ENCODE data around the gene JKAMP.

DNA sequence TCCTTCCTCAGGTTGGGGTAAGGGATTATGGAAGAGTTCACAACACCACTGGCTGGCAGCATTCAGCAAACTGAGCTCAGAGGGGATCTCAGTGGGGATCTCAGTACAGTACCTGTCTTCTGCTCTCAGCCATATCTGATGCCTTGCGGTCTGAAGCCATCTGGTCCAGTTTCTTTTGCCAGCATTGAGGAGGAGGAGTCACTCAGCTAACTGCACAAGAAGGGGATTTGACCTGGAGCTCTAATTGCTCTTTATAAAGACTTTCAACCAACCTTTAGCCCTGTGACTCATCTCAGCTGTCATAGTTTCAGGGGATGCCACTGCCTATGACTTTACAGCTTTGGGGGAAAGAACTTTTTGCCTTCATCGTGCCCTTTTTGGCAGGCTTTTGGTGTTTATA, 44.9 kb downstream of the JKAMP start:
- TF ChIP-seq CTCF (IDR thresholded peaks at IDR 0.05; ENCODE audit: extremely low read depth in 1 of 2, insufficient read depth in 1 of 2, low read depth in 1 of 2, low read length in 2 of 2) (no peak), EZH2 (IDR thresholded peaks at IDR 0.05; ENCODE audit: borderline replicate concordance, low read depth, low read length, severe bottlenecking) (no peak), POLR2A (IDR thresholded peaks at IDR 0.05; ENCODE audit: low read depth, low read length) (no peak), POLR2AphosphoS5 (IDR thresholded peaks at IDR 0.05; ENCODE audit: insufficient read depth, low read depth, low read length) (no peak)

All from endothelial cell of umbilical vein (primary cell).